H1 (cell line): ENCODE data around the gene NLK. TPM values are rescaled to one million over a fixed set of nuclear protein-coding genes. Genes with fewer than 3 reads are reported as not detected.

ENCODE experiments used
- SIN3A ChIP-seq, 2 experiments: IDR thresholded peaks in 1 of 2; conservative IDR thresholded peaks in 1 of 2; 2 replicates each; pipeline ENCODE4 v1.6.1; 2011 to 2012; ENCODE audit warnings: low read length in 2 of 2, improper control_type of control experiment in 1 of 2, low read depth in 1 of 2, mild to moderate bottlenecking in 1 of 2
- polyA plus RNA-seq, 7 experiments: library from polyadenylated mRNA; depleted of rRNA in 3 of 7; stranded (reverse) in 5 of 7; unstranded in 2 of 7; fragments of >200 nt in 5 of 7; fragments of 200-250 nt in 2 of 7; gene quantifications; 1 replicate in 5 of 7; 2 replicates in 1 of 7; 4 replicates in 1 of 7; pipeline versions ENCODE4 v1.2.1 to v1.2.3, GENCODE V29; 2011 to 2013; ENCODE audit warnings: missing spikeins in 2 of 7, mixed read lengths in 2 of 7
- total RNA-seq: library from RNA; stranded (reverse); fragmentation: NEBNext Ultra II Directional; extraction: Animal tissue kit (Norgen Biotek cat#: 25700); gene quantifications from 2 replicates; pipeline ENCODE4 v1.2.1, GENCODE V29; 2021
- TF ChIP-seq, protein P1 (sequence below): fragments of 300-600 bp; sonication (generic); IDR thresholded peaks from 2 replicates; pipeline ENCODE4 v1.7.1; 2012; ENCODE audit warnings: low read length, moderate library complexity, mild to moderate bottlenecking, inconsistent platforms; ENCODE audit not compliant: insufficient replicate concordance

The NLK gene
- total and polyA plus RNA-seq, 2 of the 8 experiments (the other 6 are each of a cell fraction or from before 2014, with no cell fraction given): 30.8 to 49.9 TPM

DNA sequence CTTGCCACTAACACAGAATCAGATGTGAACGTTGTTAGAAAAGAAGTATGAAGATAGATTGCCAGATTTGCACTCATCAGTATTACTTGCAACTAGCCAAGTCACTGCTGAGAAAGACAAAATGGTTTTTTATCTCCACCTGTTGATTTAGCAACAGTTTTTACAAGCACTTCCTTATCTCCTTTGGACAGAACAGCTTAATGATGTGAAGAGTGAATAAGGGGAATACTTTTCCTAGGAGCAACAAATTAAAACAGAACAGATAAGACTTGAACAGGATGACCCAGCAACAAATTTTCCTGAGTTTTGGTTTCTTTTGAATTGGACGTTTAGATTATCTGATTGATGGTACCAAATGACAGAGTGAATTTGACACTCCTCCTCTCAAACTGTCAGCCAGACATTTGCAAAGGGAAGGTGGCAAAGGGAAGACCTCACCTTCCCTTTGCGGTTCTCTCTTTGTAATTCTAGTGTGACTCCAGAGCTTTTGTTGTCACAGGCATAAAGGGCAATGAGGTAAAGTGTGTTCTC lies 130.6 kb downstream of the NLK start (continued):
- TF ChIP-seq, protein P1, sequence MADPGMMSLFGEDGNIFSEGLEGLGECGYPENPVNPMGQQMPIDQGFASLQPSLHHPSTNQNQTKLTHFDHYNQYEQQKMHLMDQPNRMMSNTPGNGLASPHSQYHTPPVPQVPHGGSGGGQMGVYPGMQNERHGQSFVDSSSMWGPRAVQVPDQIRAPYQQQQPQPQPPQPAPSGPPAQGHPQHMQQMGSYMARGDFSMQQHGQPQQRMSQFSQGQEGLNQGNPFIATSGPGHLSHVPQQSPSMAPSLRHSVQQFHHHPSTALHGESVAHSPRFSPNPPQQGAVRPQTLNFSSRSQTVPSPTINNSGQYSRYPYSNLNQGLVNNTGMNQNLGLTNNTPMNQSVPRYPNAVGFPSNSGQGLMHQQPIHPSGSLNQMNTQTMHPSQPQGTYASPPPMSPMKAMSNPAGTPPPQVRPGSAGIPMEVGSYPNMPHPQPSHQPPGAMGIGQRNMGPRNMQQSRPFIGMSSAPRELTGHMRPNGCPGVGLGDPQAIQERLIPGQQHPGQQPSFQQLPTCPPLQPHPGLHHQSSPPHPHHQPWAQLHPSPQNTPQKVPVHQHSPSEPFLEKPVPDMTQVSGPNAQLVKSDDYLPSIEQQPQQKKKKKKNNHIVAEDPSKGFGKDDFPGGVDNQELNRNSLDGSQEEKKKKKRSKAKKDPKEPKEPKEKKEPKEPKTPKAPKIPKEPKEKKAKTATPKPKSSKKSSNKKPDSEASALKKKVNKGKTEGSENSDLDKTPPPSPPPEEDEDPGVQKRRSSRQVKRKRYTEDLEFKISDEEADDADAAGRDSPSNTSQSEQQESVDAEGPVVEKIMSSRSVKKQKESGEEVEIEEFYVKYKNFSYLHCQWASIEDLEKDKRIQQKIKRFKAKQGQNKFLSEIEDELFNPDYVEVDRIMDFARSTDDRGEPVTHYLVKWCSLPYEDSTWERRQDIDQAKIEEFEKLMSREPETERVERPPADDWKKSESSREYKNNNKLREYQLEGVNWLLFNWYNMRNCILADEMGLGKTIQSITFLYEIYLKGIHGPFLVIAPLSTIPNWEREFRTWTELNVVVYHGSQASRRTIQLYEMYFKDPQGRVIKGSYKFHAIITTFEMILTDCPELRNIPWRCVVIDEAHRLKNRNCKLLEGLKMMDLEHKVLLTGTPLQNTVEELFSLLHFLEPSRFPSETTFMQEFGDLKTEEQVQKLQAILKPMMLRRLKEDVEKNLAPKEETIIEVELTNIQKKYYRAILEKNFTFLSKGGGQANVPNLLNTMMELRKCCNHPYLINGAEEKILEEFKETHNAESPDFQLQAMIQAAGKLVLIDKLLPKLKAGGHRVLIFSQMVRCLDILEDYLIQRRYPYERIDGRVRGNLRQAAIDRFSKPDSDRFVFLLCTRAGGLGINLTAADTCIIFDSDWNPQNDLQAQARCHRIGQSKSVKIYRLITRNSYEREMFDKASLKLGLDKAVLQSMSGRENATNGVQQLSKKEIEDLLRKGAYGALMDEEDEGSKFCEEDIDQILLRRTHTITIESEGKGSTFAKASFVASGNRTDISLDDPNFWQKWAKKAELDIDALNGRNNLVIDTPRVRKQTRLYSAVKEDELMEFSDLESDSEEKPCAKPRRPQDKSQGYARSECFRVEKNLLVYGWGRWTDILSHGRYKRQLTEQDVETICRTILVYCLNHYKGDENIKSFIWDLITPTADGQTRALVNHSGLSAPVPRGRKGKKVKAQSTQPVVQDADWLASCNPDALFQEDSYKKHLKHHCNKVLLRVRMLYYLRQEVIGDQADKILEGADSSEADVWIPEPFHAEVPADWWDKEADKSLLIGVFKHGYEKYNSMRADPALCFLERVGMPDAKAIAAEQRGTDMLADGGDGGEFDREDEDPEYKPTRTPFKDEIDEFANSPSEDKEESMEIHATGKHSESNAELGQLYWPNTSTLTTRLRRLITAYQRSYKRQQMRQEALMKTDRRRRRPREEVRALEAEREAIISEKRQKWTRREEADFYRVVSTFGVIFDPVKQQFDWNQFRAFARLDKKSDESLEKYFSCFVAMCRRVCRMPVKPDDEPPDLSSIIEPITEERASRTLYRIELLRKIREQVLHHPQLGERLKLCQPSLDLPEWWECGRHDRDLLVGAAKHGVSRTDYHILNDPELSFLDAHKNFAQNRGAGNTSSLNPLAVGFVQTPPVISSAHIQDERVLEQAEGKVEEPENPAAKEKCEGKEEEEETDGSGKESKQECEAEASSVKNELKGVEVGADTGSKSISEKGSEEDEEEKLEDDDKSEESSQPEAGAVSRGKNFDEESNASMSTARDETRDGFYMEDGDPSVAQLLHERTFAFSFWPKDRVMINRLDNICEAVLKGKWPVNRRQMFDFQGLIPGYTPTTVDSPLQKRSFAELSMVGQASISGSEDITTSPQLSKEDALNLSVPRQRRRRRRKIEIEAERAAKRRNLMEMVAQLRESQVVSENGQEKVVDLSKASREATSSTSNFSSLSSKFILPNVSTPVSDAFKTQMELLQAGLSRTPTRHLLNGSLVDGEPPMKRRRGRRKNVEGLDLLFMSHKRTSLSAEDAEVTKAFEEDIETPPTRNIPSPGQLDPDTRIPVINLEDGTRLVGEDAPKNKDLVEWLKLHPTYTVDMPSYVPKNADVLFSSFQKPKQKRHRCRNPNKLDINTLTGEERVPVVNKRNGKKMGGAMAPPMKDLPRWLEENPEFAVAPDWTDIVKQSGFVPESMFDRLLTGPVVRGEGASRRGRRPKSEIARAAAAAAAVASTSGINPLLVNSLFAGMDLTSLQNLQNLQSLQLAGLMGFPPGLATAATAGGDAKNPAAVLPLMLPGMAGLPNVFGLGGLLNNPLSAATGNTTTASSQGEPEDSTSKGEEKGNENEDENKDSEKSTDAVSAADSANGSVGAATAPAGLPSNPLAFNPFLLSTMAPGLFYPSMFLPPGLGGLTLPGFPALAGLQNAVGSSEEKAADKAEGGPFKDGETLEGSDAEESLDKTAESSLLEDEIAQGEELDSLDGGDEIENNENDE: peak; percentile 46
- peak; percentile 25 to 75; a peak in 1 of 4 replicates for TF ChIP-seq SIN3A (conservative IDR thresholded peaks at IDR 0.05 in 1 of 2, IDR thresholded peaks at IDR 0.05 in 1 of 2; ENCODE audit: low read depth in 1 of 2, low read length in 2 of 2)
